Trophoblast cell (in vitro differentiated cells and primary cell): Measurements from ENCODE around the gene ASAP2.

Experiments
- DNase-seq, 2 donors: peaks; one replicate each; pipeline ENCODE4 v3.0.0-alpha.2; 2016
- H2AFZ ChIP-seq: 2 replicates; pipeline ENCODE4 v1.6.1; 2013; ENCODE audit warnings: low read length, moderate library complexity, mild to moderate bottlenecking; ENCODE audit not compliant: insufficient read depth, poor library complexity
- H2AK5ac ChIP-seq: 2 replicates; pipeline ENCODE4 v1.6.1; 2013; ENCODE audit warnings: mild to moderate bottlenecking, low read length
- H2BK120ac ChIP-seq: 2 replicates; pipeline ENCODE4 v1.6.1; 2013; ENCODE audit warnings: low read length, mild to moderate bottlenecking, moderate library complexity; ENCODE audit not compliant: insufficient read depth, poor library complexity
- H2BK12ac ChIP-seq: 2 replicates; pipeline ENCODE4 v1.6.1; 2013; ENCODE audit warnings: mild to moderate bottlenecking, low read length, moderate library complexity
- H2BK5ac ChIP-seq: 2 replicates; pipeline ENCODE4 v1.6.1; 2013; ENCODE audit warnings: low read length, low read depth, moderate library complexity, mild to moderate bottlenecking; ENCODE audit not compliant: poor library complexity
- H3K14ac ChIP-seq: 2 replicates; pipeline ENCODE4 v1.6.1; 2013; ENCODE audit warnings: mild to moderate bottlenecking, low read length
- H3K18ac ChIP-seq: 2 replicates; pipeline ENCODE4 v1.6.1; 2013; ENCODE audit warnings: mild to moderate bottlenecking, low read length
- H3K23ac ChIP-seq: 2 replicates; pipeline ENCODE4 v1.6.1; 2013; ENCODE audit warnings: low read length
- H3K27ac ChIP-seq: 2 replicates; pipeline ENCODE4 v1.5.1; 2013; ENCODE audit warnings: low read depth, mild to moderate bottlenecking, inconsistent platforms, low read length, moderate library complexity
- H3K27me3 ChIP-seq: 2 replicates; pipeline ENCODE4 v1.6.1; 2013; ENCODE audit warnings: inconsistent platforms, mild to moderate bottlenecking, low read length, moderate library complexity; ENCODE audit not compliant: insufficient read depth
- H3K36me3 ChIP-seq, 2 experiments: 1 replicate in 1 of 2; 2 replicates in 1 of 2; pipeline ENCODE4 v1.6.1; 2013; ENCODE audit warnings: low read length in 2 of 2, mild to moderate bottlenecking in 2 of 2, moderate library complexity in 1 of 2; ENCODE audit not compliant: insufficient read depth in 2 of 2, control insufficient read depth in 1 of 2
- H3K4ac ChIP-seq: 2 replicates; pipeline ENCODE4 v1.6.1; 2013; ENCODE audit warnings: low read depth, mild to moderate bottlenecking, low read length, moderate library complexity
- H3K4me1 ChIP-seq, 2 experiments: 1 replicate in 1 of 2; 2 replicates in 1 of 2; pipeline ENCODE4 v1.6.1; 2013; ENCODE audit warnings: low read length in 2 of 2, mild to moderate bottlenecking in 2 of 2, moderate library complexity in 1 of 2; ENCODE audit not compliant: insufficient read depth in 2 of 2, control insufficient read depth in 1 of 2
- H3K4me2 ChIP-seq: 2 replicates; pipeline ENCODE4 v1.6.1; 2013; ENCODE audit warnings: inconsistent platforms, mild to moderate bottlenecking, low read length, moderate library complexity
- H3K4me3 ChIP-seq: 2 replicates; pipeline ENCODE4 v1.5.1; 2013; ENCODE audit warnings: mild to moderate bottlenecking, low read depth, low read length, inconsistent platforms
- H3K79me1 ChIP-seq: one replicate; pipeline ENCODE4 v1.6.1; 2013; ENCODE audit warnings: low read length
- H3K79me2 ChIP-seq: 2 replicates; pipeline ENCODE4 v1.6.1; 2013; ENCODE audit warnings: low read length, mild to moderate bottlenecking; ENCODE audit not compliant: control insufficient read depth, insufficient read depth, poor library complexity
- H3K9ac ChIP-seq: 2 replicates; pipeline ENCODE4 v1.6.1; 2013; ENCODE audit warnings: mild to moderate bottlenecking, low read length
- H3K9me3 ChIP-seq: 2 replicates; pipeline ENCODE4 v1.6.1; 2013; ENCODE audit warnings: low read depth, mild to moderate bottlenecking, control low read depth, inconsistent platforms, low read length; ENCODE audit not compliant: insufficient read depth
- H4K12ac ChIP-seq: 2 replicates; pipeline ENCODE4 v1.6.1; 2013; ENCODE audit warnings: low read depth, mild to moderate bottlenecking, low read length, moderate library complexity
- H4K8ac ChIP-seq: 2 replicates; pipeline ENCODE4 v1.6.1; 2013; ENCODE audit warnings: low read depth, mild to moderate bottlenecking, low read length, moderate library complexity
- H4K91ac ChIP-seq: one replicate; pipeline ENCODE4 v1.6.1; 2013; ENCODE audit warnings: low read depth, mild to moderate bottlenecking, low read length, moderate library complexity
- WGBS: extraction: QIAGEN DNeasy Blood & Tissue Kit; methylation state at CpG from one replicate; pipeline ENCODE4 v1.1.7; 2013; ENCODE audit warnings: missing lambda C conversion rate; ENCODE audit not compliant: insufficient read length, insufficient coverage; ENCODE audit errors: extremely low coverage; 5-methylcytosine and 5-hydroxymethylcytosine counted together

ASAP2 gene

DNA sequence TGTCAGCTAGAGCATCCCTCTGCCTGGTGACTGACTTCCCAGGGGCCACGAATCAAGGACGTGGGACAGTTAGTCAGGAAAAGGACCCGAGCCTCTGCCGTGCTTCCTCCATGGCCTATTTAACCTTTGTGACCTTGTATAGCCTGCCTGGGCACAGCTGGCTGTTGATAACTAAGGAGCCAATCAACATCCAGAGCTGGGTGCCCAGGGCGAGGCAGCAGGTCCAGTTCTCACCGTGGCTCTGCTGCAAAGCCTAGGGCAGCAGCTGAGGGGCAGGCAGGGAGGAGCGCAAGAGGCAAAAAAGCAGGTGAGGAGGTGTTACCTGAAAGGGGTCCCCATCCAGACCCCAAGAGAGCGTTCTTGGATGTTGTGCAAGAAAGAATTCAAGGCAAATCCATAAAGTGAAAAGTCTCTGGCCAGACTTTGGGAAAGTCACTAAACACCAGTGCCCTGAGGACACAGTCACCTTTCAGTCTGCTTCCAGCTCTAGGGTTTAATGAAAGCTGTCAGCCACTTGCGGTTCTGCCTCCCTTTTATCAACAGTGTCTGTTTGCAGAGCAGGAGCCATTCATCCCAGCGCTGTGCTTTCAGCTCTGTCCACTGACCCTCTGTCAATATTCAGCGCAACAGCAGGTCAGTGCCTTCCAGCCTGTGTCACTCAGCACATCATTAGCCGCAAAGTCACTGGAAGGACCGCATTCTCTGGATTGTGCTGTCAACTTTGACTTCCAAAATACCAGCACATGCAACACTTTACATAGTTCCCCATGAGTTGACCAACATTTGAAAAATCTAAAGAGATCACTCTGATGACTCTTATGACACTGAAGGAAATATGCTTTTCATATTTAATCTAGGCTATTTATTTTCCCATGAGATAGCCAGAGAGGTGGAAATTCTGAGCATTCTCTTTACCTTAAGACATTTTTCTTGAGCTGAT is 38.6 kb upstream of the ASAP2 start:
- Histone ChIP-seq H2AFZ (no peak overlapping the region), H3K27ac (peak overlapping the region; percentile 76), H4K8ac (peak overlapping the region; percentile 30), H2BK12ac (peak overlapping the region; percentile 74), H3K9me3 (no peaks in the 10 kb centered on the region), H3K79me2 (peaks cover 2% of the 10 kb centered on the region), H3K4me1 (peaks cover 35 to 45% of the 10 kb centered on the region in 2 experiments), H2AK5ac (peak overlapping the region; percentile 9), H3K9ac (no peak overlapping the region), H3K36me3 (no peaks in the 10 kb centered on the region), H3K4me2 (peak overlapping the region; percentile 18), H3K27me3 (no peaks in the 10 kb centered on the region), H4K12ac (no peak overlapping the region), H2BK5ac (peak overlapping the region; percentile 7), H3K14ac (peak overlapping the region; percentile 15), H3K23ac (no peak overlapping the region), H2BK120ac (peak overlapping the region; percentile 12), H3K4ac (no peak overlapping the region), H4K91ac (peak overlapping the region; percentile 64), H3K4me3 (no peak overlapping the region), H3K79me1 (peaks cover 25% of the 10 kb centered on the region), H3K18ac (peak overlapping the region; percentile 44)
- whole genome bisulfite sequencing = no CpG with 5 or more reads among the region's 13 CpGs
- DNase-seq = peak; percentile 90 to 96

DNA sequence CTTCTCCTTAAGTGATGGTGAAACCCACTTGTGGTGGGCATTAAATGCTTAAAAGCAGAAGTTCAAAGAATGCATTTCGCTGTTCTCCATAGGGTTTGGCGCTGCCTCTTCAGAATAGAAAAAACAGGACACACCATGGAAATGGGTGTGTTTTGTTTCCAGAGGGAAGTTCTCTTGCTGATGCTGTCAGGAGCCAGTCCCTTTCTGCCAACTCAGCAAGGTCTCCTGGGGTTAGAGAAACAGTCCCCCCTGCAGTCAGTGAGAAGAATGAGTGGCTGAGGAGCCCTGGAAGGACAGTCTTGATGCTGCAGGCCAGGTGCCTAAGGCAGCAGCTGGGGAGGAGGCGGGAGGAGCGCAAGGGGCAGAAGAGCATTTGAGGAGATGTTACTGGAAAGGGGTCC is 37.8 kb upstream of the ASAP2 start:
- peak overlapping the region; percentile 59 for H4K91ac ChIP-seq
- no peak overlapping the region for H3K9ac ChIP-seq
- no peaks in the 10 kb centered on the region for H3K9me3 ChIP-seq
- H3K18ac ChIP-seq = no peak overlapping the region
- H2BK12ac ChIP-seq = peak overlapping the region; percentile 19
- no peaks in the 10 kb centered on the region for H3K36me3 ChIP-seq
- DNase-seq = no peak
- no peak overlapping the region for H2AFZ ChIP-seq
- H3K23ac ChIP-seq = no peak overlapping the region
- peak overlapping the region; percentile 2 for H2BK5ac ChIP-seq
- no peak overlapping the region for H2AK5ac ChIP-seq
- no peak overlapping the region for H3K4ac ChIP-seq
- H3K27me3 ChIP-seq = no peaks in the 10 kb centered on the region
- H4K12ac ChIP-seq = no peak overlapping the region
- peaks cover 35 to 45% of the 10 kb centered on the region in 2 experiments for H3K4me1 ChIP-seq
- H3K79me1 ChIP-seq = peaks cover 25% of the 10 kb centered on the region
- no CpG with 5 or more reads among the region's 4 CpGs for WGBS
- peak overlapping the region; percentile 29 for H3K14ac ChIP-seq
- H3K4me3 ChIP-seq = no peak overlapping the region
- no peak overlapping the region for H4K8ac ChIP-seq
- H3K79me2 ChIP-seq = peaks cover 2% of the 10 kb centered on the region
- H3K27ac ChIP-seq = peak overlapping the region; percentile 55
- peak overlapping the region; percentile 40 for H3K4me2 ChIP-seq
- H2BK120ac ChIP-seq = peak overlapping the region; percentile 45

DNA sequence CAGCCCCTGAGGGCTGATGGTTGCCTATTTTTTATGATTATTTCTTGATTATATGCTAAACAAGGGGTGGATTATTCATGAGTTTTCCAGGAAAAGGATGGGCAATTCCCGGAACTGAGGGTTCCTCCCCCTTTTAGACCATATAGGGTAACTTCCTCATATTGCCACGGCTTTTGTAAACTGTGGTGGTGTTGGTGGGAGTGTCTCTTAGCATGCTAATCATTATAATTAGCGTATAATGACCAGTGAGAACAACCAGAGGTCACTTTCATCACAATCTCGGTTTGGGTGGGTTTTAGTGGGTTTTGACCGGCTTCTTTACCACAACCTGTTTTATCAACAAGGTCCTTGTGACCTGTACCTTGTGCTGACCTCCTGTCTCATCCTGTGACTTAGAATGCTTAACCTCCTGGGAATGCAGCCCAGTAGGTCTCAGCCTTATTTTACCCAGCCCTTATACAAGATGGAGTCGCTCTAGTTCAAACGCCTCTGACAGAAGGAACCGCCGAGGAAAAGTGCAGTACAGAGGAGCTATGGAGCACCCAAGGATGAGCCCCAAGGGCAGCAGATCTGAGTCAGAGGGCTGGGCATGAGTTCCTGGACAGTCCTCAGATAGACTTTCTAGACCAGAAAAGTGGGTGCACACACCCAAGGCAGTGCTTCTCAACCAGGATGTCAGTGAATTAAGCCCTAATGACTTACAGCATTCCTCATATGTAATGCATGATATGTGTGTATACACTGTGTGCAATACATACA is 37.1 kb upstream of the ASAP2 start:
- Histone ChIP-seq H3K4me2 (no peak overlapping the region), H3K4me3 (no peak overlapping the region), H3K27ac (peak overlapping the region; percentile 72), H2BK120ac (peak overlapping the region; percentile 49), H2AK5ac (peak overlapping the region; percentile 22), H3K14ac (peak overlapping the region; percentile 21), H3K9me3 (no peaks in the 10 kb centered on the region), H3K27me3 (no peaks in the 10 kb centered on the region), H4K8ac (no peak overlapping the region), H4K12ac (no peak overlapping the region), H3K9ac (no peak overlapping the region), H3K79me2 (peaks cover 2% of the 10 kb centered on the region), H3K18ac (peak overlapping the region; percentile 4), H3K4me1 (peaks cover 36 to 46% of the 10 kb centered on the region in 2 experiments), H2BK5ac (peak overlapping the region; percentile 29), H3K4ac (no peak overlapping the region), H3K36me3 (peaks cover 0 to 2% of the 10 kb centered on the region in 2 experiments), H2AFZ (no peak overlapping the region), H3K79me1 (peaks cover 29% of the 10 kb centered on the region), H3K23ac (no peak overlapping the region), H4K91ac (peak overlapping the region; percentile 60), H2BK12ac (peak overlapping the region; percentile 41)
- DNase-seq = peak; percentile 47 to 68
- WGBS = no CpG with 5 or more reads among the region's 9 CpGs

DNA sequence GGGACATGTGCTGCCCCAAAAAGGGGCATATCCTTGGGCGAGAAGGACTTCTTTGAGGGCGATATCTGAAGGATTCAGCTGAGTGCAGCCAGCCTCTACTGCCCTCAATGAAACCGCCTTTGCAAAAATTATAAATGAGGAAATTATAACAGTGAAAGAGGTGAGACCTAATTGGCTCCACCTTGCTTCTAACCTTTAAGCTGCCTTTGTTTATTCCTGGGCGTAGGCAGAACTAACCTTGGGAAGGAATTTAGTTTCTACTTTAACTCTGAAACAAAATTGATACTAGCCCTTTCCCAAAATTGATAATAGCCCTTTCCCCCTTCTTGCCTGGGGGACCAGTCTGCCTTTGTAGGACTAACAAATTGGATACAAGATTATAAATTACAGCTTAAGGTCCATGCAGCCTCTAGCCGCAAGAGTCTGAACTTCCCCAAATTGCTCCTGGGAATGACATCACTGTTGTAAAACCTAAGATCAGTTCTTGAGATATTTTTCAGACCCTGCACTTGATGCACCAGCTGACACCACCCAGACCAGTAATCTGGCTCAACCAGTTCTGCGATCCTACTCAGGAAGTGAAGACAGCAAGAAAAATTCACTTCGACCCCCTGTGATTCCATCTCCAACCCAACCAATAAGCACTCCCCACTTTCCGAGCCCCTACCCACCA is 36.0 kb upstream of the ASAP2 start:
- no peaks in the 10 kb centered on the region for H3K27me3 ChIP-seq
- H3K4me1 ChIP-seq = peaks cover 35 to 49% of the 10 kb centered on the region in 2 experiments
- DNase-seq = peak; percentile 82 to 90
- WGBS = no CpG with 5 or more reads among the region's 8 CpGs
- H4K8ac ChIP-seq = peak overlapping the region; percentile 34
- H3K9me3 ChIP-seq = no peaks in the 10 kb centered on the region
- no peak overlapping the region for H3K23ac ChIP-seq
- H2AFZ ChIP-seq = no peak overlapping the region
- H4K91ac ChIP-seq = peak overlapping the region; percentile 92
- peaks cover 2% of the 10 kb centered on the region for H3K79me2 ChIP-seq
- H2BK120ac ChIP-seq = peak overlapping the region; percentile 96
- peak overlapping the region; percentile 72 for H3K4ac ChIP-seq
- H3K9ac ChIP-seq = no peak overlapping the region
- peak overlapping the region; percentile 56 for H3K4me2 ChIP-seq
- H3K36me3 ChIP-seq = peaks cover 0 to 2% of the 10 kb centered on the region in 2 experiments
- H3K14ac ChIP-seq = peak overlapping the region; percentile 80
- peak overlapping the region; percentile 75 for H3K27ac ChIP-seq
- H2BK12ac ChIP-seq = peak overlapping the region; percentile 95
- H3K18ac ChIP-seq = peak overlapping the region; percentile 83
- H3K4me3 ChIP-seq = no peak overlapping the region
- no peak overlapping the region for H4K12ac ChIP-seq
- H3K79me1 ChIP-seq = peaks cover 33% of the 10 kb centered on the region
- peak overlapping the region; percentile 92 for H2AK5ac ChIP-seq
- peak overlapping the region; percentile 97 for H2BK5ac ChIP-seq
